Activated T-cell treated with anti-CD3 and anti-CD28 coated beads, Interleukin-2, amount 50 U/mL, for 1 hour (primary cell): ENCODE results near the gene CFHR3.
"Not testable (repeated sequence)": the region's sequence is repeated elsewhere in the genome, so short reads cannot be mapped to it uniquely, and the experiment has no call there.

Experiments used
- DNase-seq: peaks from one replicate; pipeline ENCODE4 v3.0.0-alpha.2; 2020

The CFHR3 gene

DNA sequence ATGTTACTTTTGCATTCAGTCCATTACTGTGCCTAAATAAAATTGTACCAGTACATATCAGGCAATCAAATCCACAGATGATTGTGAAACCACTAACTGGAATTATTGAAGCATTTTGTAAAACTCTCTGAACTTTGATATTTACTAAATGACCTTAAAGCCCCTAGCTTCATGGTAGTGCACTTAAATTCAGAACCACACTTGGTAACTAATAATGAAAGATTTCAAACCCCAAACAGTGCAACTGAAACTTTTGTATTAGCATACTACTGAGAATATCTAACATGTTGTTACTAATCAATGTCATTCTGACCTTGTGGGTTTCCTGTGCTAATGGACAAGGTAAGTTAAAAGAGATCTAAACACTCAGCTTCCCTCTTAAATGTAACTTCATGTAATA is at the start of gene CFHR3:
Gene CFHR3 (plus strand): TSS at position 238 of the 400 bp plus-strand sequence. CDS start 47 bp downstream, at position 285.
- no peak for DNase-seq

DNA sequence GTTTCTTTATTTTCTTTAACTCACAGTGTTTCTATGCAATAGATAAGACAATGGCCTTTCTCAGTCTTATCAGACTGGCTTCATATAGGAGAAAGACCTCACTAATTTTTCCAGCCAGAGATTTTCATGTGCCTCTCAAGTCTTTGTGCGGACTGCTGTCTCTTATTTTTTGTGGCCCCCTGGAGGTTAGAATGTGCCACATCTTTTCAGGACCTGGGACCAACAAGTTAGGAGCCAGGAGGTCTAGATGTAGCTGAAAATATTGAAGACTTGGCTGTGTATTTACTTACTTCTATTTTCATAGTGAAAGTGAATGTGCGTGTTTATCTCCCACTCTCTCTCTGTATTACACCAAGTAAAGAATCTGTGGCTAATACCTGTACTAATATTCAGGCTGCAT is 42.1 kb upstream of the CFHR3 start:
- no peak for DNase-seq

DNA sequence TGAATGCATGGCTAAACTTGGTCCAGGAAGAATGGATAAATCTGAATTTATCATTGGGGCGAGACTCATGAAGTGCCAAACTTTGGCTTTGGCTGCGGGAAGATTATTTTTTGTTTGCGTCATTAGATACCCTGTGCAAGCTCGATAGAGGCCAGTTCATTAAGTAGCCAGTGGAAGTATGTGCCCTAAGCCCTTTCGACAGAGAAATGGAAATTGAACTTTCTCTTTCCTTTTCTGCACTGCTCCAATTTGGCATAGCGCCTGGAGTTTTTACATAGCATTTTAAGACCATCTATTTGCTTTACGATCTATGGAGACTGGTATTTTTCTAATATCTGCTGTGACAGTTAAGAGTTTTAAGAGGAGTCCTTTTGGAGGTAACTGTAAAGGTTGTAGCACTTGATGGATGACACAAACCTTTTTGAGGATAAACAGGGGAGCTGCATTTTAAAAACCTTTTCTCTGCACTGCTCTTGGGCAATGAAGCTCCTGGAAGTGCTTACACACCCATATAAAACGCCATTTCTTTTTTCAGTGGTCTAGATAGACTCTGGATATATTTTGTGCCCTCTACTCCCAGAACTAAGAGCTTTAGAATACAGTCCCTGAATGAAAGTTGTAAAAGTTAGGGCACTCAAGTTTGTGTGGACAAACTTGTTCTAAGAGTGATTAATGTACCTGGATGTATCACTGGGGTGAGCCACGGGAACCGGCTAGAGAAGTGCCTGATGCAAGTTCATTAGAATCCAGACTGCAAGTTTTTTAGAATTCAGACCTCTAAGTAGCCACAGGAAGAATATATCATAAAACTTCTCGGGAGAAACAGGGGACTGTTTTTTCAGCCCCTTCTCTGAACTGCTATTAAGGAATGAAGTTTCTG is 41.3 kb upstream of the CFHR3 start:
- DNase-seq: no peak

- DNase-seq: no peak
Measured at GRCh38 chr1:196734006-196734405, 40.6 kb upstream of the CFHR3 start.

DNA sequence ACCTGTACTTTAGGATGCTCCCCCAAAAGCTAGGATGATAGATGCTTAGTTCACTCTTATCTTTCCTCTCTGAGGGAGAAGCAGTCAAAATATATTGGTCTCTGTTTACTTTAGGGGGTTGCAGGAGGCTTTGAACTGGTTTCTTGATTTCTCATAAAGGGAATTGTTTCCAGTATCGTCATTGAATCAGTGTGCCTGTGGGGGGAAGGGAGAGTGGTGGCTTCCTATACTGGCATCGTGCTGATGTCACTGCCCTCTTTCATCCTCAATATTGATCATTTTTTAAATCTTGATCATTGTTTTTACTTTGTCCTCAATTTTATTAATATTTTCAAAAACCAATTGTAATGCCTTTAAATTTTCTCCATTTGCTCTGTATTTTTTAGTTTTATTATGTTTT is 40.2 kb upstream of the CFHR3 start:
- no peak for DNase-seq

DNA sequence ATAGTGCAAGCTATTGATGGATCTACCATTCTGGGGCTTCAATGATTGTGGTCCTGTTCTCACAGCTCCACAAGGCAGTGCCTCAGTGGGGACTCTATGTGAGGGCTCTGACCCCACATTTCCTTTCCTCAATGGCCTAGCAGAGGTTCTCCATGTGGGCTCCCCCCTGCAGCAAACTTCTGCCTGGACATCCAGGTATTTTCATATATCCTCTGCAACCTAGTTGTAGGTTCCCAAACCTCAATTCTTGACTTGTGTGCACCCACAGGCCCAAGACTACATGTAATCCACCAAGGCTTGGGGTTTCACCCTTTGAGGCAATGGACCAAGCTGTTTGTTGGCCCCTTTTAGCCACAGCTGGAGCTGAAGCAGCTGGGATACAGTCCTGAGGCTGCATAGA is 35.9 kb upstream of the CFHR3 start:
- no peak for DNase-seq

- not testable (repeated sequence) for DNase-seq
Measured at GRCh38 chr1:196743244-196743643, 31.4 kb upstream of the CFHR3 start.

GRCh38 chr1:196765019-196765740 is 9.5 kb upstream of the CFHR3 start:
- not testable (repeated sequence) for DNase-seq

DNA sequence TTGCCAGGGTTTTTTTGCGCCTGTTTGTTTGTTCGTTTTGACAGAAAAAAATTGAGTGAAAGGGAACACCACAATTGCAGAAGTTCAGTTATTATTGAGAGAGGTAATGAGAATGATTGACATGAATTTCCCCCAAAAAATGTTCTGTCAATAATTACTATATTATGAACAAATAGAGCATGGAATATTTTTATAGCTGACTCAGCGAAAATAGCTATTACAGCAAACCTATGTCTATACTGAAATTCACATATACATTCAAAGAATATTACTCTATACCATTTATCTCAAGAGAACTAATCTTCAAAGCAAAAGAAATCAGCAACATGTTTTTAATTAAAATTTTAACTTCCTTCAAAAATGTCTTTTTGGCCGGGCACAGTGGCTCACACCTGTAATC is 4.8 kb upstream of the CFHR3 start:
- not testable (repeated sequence) for DNase-seq

DNA sequence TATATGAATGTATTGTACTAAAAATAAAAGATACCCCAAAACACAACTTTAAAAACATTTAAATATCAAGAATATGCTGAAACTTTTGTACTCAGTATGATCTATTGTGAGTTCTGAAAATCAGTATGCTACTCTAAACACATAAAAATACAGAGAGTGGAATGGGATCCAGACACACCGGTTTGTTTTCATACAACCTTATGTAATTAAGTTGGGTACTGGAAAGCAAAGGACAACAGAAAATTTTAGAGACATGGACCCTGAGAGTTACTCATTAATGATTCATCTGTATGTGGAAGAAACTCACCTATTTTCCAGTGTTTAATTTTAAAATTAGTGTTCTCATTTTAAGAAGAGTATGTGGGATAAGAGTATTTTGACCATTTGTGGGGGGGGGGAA is 927 bp upstream of the CFHR3 start:
- no peak for DNase-seq

GRCh38 chr1:196774175-196774574 is 465 bp upstream of the CFHR3 start:
- DNase-seq: no peak

- DNase-seq: no peak
Measured at GRCh38 chr1:196777603-196778002, 3.0 kb downstream of the CFHR3 start.

DNA sequence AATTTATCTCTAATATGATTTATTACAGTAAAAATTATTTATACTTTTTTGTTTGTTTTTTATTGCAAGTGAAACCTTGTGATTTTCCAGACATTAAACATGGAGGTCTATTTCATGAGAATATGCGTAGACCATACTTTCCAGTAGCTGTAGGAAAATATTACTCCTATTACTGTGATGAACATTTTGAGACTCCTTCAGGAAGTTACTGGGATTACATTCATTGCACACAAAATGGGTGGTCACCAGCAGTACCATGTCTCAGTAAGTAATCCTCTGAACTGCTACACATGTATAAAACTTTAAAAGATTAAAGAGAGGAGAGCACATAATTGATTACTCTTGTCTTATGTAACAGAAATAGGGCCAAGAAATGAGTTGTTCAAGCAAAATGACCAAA is 4.5 kb downstream of the CFHR3 start:
- DNase-seq: no peak

DNA sequence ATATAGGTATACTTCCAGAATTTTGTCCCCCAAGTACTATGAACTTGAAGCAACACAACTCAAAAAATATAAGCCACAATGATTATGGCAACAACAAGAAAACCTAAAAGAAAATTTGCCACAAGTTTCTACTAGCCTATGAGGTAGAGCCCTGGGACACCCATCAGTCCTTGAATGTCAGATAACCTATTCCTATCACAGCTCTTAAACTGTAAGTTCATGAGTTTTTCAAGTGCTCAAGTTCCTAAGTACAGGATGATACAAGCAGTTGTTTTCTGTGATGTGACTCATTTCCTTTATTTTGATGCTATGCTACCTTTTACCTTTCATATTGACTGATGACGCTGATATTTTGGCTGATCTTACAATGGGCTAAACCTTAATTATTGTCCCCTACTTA is 16.6 kb downstream of the CFHR3 start:
- DNase-seq: not testable (repeated sequence)

GRCh38 chr1:196794103-196794502 is 19.5 kb downstream of the CFHR3 start:
- DNase-seq: not testable (repeated sequence)

DNA sequence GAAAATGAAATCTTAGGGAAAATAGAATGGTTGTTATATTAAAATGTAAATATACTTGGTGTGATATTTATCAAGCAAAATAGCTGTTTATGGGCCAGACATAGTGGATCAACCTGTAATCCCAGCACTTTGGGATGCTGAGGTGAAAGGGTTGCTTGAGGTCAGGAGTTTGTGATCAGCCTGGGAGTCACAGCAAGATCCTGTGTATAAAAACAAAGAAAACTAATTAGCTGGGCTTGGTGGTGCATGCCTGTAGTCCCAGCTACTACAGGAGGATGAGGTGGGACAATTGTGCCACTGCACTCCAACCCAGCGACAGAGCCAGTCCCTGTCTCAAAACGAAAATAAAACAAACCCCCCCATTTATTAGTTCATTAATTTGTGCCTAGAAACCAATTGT is 23.3 kb downstream of the CFHR3 start:
- DNase-seq: no peak

DNA sequence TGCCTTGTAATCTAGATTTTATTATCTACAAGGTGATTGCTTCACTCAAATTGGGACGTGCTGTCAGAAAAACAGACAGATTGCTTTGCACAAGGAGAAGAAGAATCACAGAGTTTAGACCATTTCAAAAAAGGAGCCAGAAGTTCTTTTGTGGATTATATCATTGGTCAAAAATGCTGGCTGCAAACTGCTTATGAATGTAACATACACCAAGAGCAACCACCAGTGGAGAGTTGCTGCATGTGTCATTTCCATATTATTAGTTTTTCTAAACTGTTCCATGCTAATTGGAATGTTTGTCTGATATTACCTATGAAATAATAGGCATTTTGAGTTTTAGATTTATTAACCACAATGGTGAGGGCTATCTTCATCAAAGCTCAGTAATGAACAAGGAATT is 27.3 kb downstream of the CFHR3 start:
- not testable (repeated sequence) for DNase-seq

- no peak for DNase-seq
Measured at GRCh38 chr1:196808529-196809235, 34.0 kb downstream of the CFHR3 start.

GRCh38 chr1:196817442-196817841 is 42.8 kb downstream of the CFHR3 start:
- DNase-seq: not testable (repeated sequence)

DNA sequence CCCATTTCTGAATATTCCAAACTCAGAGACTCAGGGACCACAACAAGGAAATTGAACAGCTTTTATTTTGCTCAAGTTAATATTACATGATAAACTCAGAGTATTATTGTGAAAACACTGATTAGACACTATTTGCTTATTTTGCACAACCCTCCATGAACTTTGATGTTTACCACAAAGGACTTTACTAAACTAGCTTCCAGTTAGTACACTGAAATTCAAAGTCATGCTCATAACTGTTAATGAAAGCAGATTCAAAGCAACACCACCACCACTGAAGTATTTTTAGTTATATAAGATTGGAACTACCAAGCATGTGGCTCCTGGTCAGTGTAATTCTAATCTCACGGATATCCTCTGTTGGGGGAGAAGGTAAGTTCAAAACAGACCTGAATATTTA is 44.9 kb downstream of the CFHR3 start, which contains the start of gene CFHR1:
Gene CFHR1 (plus strand): TSS at position 201 of the 400 bp plus-strand sequence. CDS start 114 bp downstream, at position 315.
- not testable (repeated sequence) for DNase-seq

GRCh38 chr1:196827860-196828259 is 53.2 kb downstream of the CFHR3 start:
- DNase-seq: not testable (repeated sequence)
